ENCODE data around the gene TP73.

Gene TP73

GRCh38 chr1:3607703-3608065, 44.6 kb upstream of the TP73 start:
- no peak overlapping the region for H3K4me3 ChIP-seq (ENCODE audit: low read depth, low read length)
- no peak for DNase-seq (ENCODE audit: low read depth)
- TF ChIP-seq CTCF (IDR thresholded peaks at IDR 0.05; ENCODE audit: low read depth, low read length, missing control alignments): no peak

GRCh38 chr1:3608154-3608553, 44.2 kb upstream of the TP73 start:
- H3K4me3 ChIP-seq (ENCODE audit: low read depth, low read length): no peak overlapping the region
- DNase-seq (ENCODE audit: low read depth): no peak
- TF ChIP-seq CTCF (IDR thresholded peaks at IDR 0.05; ENCODE audit: low read depth, low read length, missing control alignments): no peak

- H3K4me3 ChIP-seq (ENCODE audit: low read depth, low read length): no peak overlapping the region
- DNase-seq (ENCODE audit: low read depth): no peak
- TF ChIP-seq CTCF (IDR thresholded peaks at IDR 0.05; ENCODE audit: low read depth, low read length, missing control alignments): no peak
Measured at GRCh38 chr1:3609016-3609768, 43.1 kb upstream of the TP73 start.

- DNase-seq (ENCODE audit: low read depth): no peak
- no peak overlapping the region for H3K4me3 ChIP-seq (ENCODE audit: low read depth, low read length)
- no peak for TF ChIP-seq CTCF (IDR thresholded peaks at IDR 0.05; ENCODE audit: low read depth, low read length, missing control alignments)
Measured at GRCh38 chr1:3609769-3610526, 42.4 kb upstream of the TP73 start.

GRCh38 chr1:3610527-3611169, 41.7 kb upstream of the TP73 start:
- DNase-seq (ENCODE audit: low read depth): no peak
- no peak for TF ChIP-seq CTCF (IDR thresholded peaks at IDR 0.05; ENCODE audit: low read depth, low read length, missing control alignments)
- no peak overlapping the region for H3K4me3 ChIP-seq (ENCODE audit: low read depth, low read length)

GRCh38 chr1:3611170-3612019, 40.9 kb upstream of the TP73 start, which contains the start of gene MEGF6:
MEGF6 (minus strand) TSS chr1:3611508; CDS start chr1:3611268, 240 bp downstream.
- DNase-seq (ENCODE audit: low read depth): no peak
- no peak for TF ChIP-seq CTCF (IDR thresholded peaks at IDR 0.05; ENCODE audit: low read depth, low read length, missing control alignments)
- H3K4me3 ChIP-seq (ENCODE audit: low read depth, low read length): no peak within 1 kb of the TSS

Data from GM12864 (cell line).